ENCODE results near the gene RPS27.

- TF ChIP-seq CTCF (IDR thresholded peaks at IDR 0.05; ENCODE audit: insufficient read depth, low read length), result no peak
- no peak for TF ChIP-seq POLR2AphosphoS5 (IDR thresholded peaks at IDR 0.05; ENCODE audit: low read depth)
- no peak for TF ChIP-seq GABPA (IDR thresholded peaks at IDR 0.05; ENCODE audit: low read depth)
- no peak for TF ChIP-seq REST (IDR thresholded peaks at IDR 0.05; ENCODE audit: insufficient replicate concordance, low read depth)
- TF ChIP-seq SPI1 (IDR thresholded peaks at IDR 0.05; ENCODE audit: borderline replicate concordance, low read depth), result peak; percentile 17; the same call in 1 of the 2 replicates
These were observed 31.1 kb upstream of the RPS27 start for GRCh38 chr1:153959454-153959853.

All from HL-60 (cell line).